T-helper 17 cell (primary cell): ENCODE data around the gene CASP12. TPM values are rescaled to one million over a fixed set of nuclear protein-coding genes. Genes with fewer than 3 reads are reported as not detected.
"Not testable (repeated sequence)": the region's sequence is repeated elsewhere in the genome, so short reads cannot be mapped to it uniquely, and the experiment has no call there.

Source experiments
- ATAC-seq: fragments of 150-1000 bp; cut with Tn5 transposase; 2 replicates; pipeline ENCODE4 v1.10.0; 2021; ENCODE audit warnings: mild to moderate bottlenecking, moderate library complexity
- DNase-seq, 3 donors: peaks; one replicate each; pipeline versions ENCODE4 v3.0.0 to v3.0.0-alpha.2; 2020 to 2021
- H3K9me3 ChIP-seq: one replicate; pipeline ENCODE4 v1.7.0; 2013; ENCODE audit warnings: low read length, mild to moderate bottlenecking; ENCODE audit not compliant: control insufficient read depth, poor library complexity, severe bottlenecking
- H3K27ac Mint-ChIP-seq: one replicate; pipeline ENCODE4 v1.8.0; 2022; ENCODE audit warnings: mild to moderate bottlenecking, moderate library complexity, mixed read lengths
- H3K27me3 Mint-ChIP-seq: one replicate; pipeline ENCODE4 v1.8.0; 2022; ENCODE audit warnings: mixed read lengths
- H3K36me3 Mint-ChIP-seq: one replicate; pipeline ENCODE4 v1.8.0; 2022; ENCODE audit warnings: low read depth, mixed read lengths
- H3K4me1 Mint-ChIP-seq: one replicate; pipeline ENCODE4 v1.8.0; 2022; ENCODE audit warnings: mild to moderate bottlenecking, mixed read lengths
- H3K4me3 Mint-ChIP-seq: one replicate; pipeline ENCODE4 v1.8.0; 2022; ENCODE audit warnings: mild to moderate bottlenecking, moderate library complexity, mixed read lengths
- total RNA-seq, 4 donors: library from RNA in 2 of 4; stranded (reverse) in 2 of 4; gene quantifications; one replicate each; pipeline ENCODE4 v1.2.3 and lab custom pipeline; 2022 to 2026

Gene CASP12
- total RNA-seq (not detected), total RNA-seq (lab: John Stamatoyannopoulos, UW) (0.23 to 0.46 reads per million in 2 donors)

GRCh38 chr11:104897891-104898684, at the start of gene CASP12:
CASP12 (minus strand) TSS chr11:104898460.
- H3K4me1 Mint-ChIP-seq: peaks cover 23% of the 10 kb centered on the region
- DNase-seq (no peak), ATAC-seq (peak; percentile 74)
- H3K27ac Mint-ChIP-seq: peak within 1 kb of the TSS; percentile 72
- H3K36me3 Mint-ChIP-seq: no peaks in the 10 kb centered on the region
- no peaks in the 10 kb centered on the region for H3K9me3 ChIP-seq
- no peaks in the 10 kb centered on the region for H3K27me3 Mint-ChIP-seq
- H3K4me3 Mint-ChIP-seq: peak within 1 kb of the TSS; percentile 79

- no peaks in the 10 kb centered on the region for H3K9me3 ChIP-seq
- H3K27me3 Mint-ChIP-seq: no peaks in the 10 kb centered on the region
- no peak for DNase-seq
- H3K4me3 Mint-ChIP-seq: no peak overlapping the region
- ATAC-seq: peak; percentile 86
- no peak overlapping the region for H3K27ac Mint-ChIP-seq
- H3K4me1 Mint-ChIP-seq: peaks cover 15% of the 10 kb centered on the region
- peaks cover 30% of the 10 kb centered on the region for H3K36me3 Mint-ChIP-seq
Measured at GRCh38 chr11:104946907-104947306, 48.6 kb upstream of the CASP12 start.

GRCh38 chr11:104944076-104944475, 45.8 kb upstream of the CASP12 start:
- Mint-ChIP-seq H3K27ac (no peak overlapping the region), H3K4me1 (peaks cover 13% of the 10 kb centered on the region)
- DNase-seq: no peak

DNA sequence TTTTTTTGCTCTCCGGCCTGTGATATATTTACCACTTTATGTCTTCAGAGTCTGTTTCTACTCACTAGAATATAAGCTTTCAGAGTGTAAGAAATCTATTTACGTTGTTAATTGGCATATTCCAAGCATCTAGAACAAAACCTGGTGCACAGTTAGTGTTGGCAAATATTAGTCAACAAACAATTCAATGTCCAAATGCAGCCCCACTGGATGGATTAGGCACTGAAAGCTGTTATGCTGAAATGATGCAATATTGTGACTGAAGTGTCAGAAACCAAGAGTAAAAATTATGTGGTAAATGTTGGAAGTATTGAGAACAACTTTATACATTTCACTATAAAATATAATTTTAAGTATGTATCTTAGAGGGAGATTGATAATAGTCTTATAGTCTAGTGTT, 45.3 kb upstream of the CASP12 start:
- H3K27me3 Mint-ChIP-seq: no peaks in the 10 kb centered on the region
- no peak overlapping the region for H3K4me3 Mint-ChIP-seq
- no peaks in the 10 kb centered on the region for H3K9me3 ChIP-seq
- ATAC-seq: no peak
- H3K27ac Mint-ChIP-seq: peak overlapping the region; percentile 6
- peaks cover 13% of the 10 kb centered on the region for H3K4me1 Mint-ChIP-seq
- no peak for DNase-seq
- H3K36me3 Mint-ChIP-seq: peaks cover 21% of the 10 kb centered on the region

More at GRCh38 chr11:104944076-104944475, 45.8 kb upstream of the CASP12 start:
- H3K4me3 Mint-ChIP-seq: no peak overlapping the region
- no peaks in the 10 kb centered on the region for H3K9me3 ChIP-seq
- H3K27me3 Mint-ChIP-seq: no peaks in the 10 kb centered on the region
- ATAC-seq: no peak
- peaks cover 21% of the 10 kb centered on the region for H3K36me3 Mint-ChIP-seq

DNA sequence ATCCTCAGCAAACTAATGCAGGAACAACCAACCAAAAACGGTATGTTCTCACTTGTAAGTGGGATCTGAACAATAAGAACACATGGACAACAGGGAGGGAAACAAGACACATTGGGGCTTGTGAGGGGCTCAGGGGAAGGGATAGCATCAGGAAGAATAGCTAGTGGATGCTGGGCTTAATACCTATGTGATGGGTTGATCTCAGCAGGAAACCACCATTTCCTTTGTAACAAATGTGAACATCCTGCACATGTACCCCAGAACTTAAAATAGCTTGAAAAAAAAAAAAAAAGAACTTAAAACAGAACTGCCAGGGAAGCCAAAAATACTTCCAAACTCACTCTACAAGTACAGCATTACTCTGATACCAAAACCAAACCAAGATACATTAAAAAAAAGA, 36.3 kb upstream of the CASP12 start:
- Mint-ChIP-seq H3K27ac (peak overlapping the region; percentile 24), H3K4me3 (peak overlapping the region; percentile 73), H3K36me3 (no peaks in the 10 kb centered on the region), H3K4me1 (peaks cover 14% of the 10 kb centered on the region), H3K27me3 (no peaks in the 10 kb centered on the region)
- DNase-seq (no peak), ATAC-seq (peak; percentile 70)
- H3K9me3 ChIP-seq: no peaks in the 10 kb centered on the region

DNA sequence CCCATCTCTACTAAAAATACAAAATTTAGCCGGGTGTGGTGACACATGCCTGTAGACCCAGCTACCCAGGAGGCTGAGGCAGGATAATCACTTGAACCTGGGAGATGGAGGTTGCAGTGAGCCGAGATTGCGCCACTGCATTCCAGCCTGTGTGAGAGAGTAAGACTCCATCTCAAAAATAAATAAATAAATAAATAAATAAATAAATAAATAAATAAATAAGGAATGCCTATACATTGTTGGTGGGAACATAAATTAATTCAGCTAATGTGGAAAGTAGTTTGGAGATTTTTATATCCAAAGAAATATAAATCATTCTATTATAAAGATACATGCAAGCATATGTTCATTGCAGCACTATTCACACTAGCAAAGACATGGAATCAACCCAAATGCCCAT, 35.8 kb upstream of the CASP12 start:
- not testable (repeated sequence) for H3K27ac Mint-ChIP-seq, ATAC-seq, H3K9me3 ChIP-seq, H3K36me3 Mint-ChIP-seq, DNase-seq, H3K27me3 Mint-ChIP-seq
- peaks cover 14% of the 10 kb centered on the region for H3K4me1 Mint-ChIP-seq
- peak overlapping the region; percentile 73 for H3K4me3 Mint-ChIP-seq

- no peak overlapping the region for H3K27ac Mint-ChIP-seq
- no peak overlapping the region for H3K4me3 Mint-ChIP-seq
- peaks cover 6% of the 10 kb centered on the region for H3K36me3 Mint-ChIP-seq
- H3K9me3 ChIP-seq: no peaks in the 10 kb centered on the region
- no peak for ATAC-seq
- no peaks in the 10 kb centered on the region for H3K27me3 Mint-ChIP-seq
- H3K4me1 Mint-ChIP-seq: no peaks in the 10 kb centered on the region
- no peak for DNase-seq
Measured at GRCh38 chr11:104928811-104929210, 30.6 kb upstream of the CASP12 start.

GRCh38 chr11:104926771-104927611, 28.7 kb upstream of the CASP12 start:
- Mint-ChIP-seq H3K4me1 (no peaks in the 10 kb centered on the region), H3K27me3 (no peaks in the 10 kb centered on the region), H3K36me3 (peaks cover 6% of the 10 kb centered on the region), H3K4me3 (no peak overlapping the region), H3K27ac (no peak overlapping the region)
- DNase-seq: no peak
- H3K9me3 ChIP-seq: no peaks in the 10 kb centered on the region
- ATAC-seq: no peak

DNA sequence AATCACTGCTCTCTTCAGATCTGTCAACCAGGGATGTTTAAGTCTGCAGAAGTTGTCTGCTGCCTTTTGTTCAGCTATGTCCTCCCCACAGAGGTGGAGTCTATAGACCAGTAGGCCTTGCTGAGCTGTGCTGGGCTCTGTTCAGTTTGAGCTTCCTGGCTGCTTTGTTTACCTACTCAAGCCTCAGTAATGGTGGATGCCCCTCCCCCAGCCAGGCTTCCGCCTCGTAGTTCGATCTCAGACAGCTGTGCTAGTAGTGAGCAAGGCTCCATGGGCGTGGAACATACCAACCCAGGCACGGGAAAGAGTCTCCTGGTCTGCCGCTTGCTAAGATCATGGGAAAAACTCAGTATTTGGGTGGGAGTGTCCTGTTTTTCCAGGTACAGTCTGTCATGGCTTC, 27.6 kb upstream of the CASP12 start:
- H3K36me3 Mint-ChIP-seq: peaks cover 6% of the 10 kb centered on the region
- H3K27ac Mint-ChIP-seq: no peak overlapping the region
- H3K4me1 Mint-ChIP-seq: peaks cover 2% of the 10 kb centered on the region
- DNase-seq (no peak), ATAC-seq (no peak)
- no peak overlapping the region for H3K4me3 Mint-ChIP-seq
- no peaks in the 10 kb centered on the region for H3K27me3 Mint-ChIP-seq
- no peaks in the 10 kb centered on the region for H3K9me3 ChIP-seq

DNA sequence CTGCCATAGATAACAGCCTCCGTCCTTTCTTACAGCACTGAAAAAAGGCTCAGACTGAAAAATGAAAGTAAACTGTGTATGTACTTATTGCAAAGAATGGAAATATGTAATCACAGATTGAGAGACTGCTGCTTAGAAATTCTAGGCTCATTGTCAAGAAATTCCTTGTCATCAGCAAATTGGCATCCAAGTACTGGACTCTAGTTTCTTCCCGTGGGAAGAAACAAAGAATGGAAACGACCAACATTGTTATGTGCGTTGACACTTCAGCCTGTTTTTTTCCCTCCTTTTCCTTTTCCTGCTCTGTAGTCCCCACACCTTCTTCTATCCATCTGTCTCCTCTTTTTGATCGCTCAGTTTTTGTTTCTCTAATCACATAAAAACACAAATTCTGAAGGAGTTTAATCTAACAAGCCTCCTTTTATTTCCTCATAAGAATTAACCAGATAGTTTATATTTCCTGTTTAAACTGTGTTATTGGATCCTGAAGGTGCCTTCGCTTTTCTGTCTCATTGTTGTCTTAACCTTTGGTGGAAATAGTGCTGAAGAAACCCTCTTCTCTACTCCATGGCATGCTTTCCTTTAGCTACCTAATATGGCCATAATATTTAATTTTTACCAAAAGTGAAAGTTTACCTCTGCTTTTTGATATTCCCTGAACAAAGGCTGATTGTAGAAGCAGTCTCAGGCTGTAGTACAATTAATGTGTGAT, 20.0 kb upstream of the CASP12 start:
- peak overlapping the region; percentile 99 for H3K4me3 Mint-ChIP-seq
- H3K36me3 Mint-ChIP-seq: peaks cover 11% of the 10 kb centered on the region
- H3K27ac Mint-ChIP-seq: peak overlapping the region; percentile 98
- H3K4me1 Mint-ChIP-seq: peaks cover 53% of the 10 kb centered on the region
- DNase-seq: no peak
- ATAC-seq: peak; percentile 80
- H3K27me3 Mint-ChIP-seq: no peaks in the 10 kb centered on the region
- H3K9me3 ChIP-seq: no peaks in the 10 kb centered on the region

DNA sequence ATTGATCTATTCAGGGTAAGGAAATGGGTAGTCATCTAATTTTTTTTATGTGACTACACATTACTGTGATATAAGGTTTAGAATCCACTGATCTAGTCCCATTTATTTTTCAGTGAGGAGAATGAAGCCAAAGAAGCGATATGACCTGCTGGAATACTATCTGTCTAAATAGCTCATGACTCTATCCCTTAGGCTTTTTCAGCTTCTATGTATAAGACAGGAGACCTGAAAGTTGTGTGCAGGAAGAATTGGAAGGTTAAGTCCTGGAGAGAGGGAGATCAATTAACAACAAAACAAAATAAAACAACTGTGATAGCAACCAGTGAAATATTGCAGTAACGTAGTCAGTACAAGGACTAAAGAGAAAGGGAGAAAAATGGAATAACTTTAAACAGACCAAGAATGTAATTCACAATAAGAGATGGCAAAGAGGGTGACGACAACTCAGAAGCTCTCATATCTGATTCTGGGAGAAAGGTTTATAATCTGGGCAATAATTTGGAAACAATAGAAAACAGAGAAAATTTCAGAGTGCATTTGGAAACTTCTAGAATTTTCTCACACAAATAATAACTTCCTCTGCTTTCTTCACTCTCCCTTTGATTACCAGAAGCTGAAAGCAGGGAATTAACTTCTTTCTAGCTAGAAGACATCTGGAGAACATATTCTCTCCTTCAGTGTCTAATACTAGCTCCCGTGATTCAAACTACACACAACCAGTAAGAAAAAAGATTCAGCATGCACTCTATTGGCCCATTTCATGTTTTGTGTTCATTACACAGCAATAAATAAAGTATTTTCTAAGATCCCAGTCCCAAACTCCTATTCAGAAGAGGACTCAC, 19.2 kb upstream of the CASP12 start:
- DNase-seq (no peak), ATAC-seq (peak; percentile 53)
- H3K9me3 ChIP-seq: no peaks in the 10 kb centered on the region
- Mint-ChIP-seq H3K4me1 (peaks cover 58% of the 10 kb centered on the region), H3K27ac (peak overlapping the region; percentile 98), H3K36me3 (peaks cover 13% of the 10 kb centered on the region), H3K4me3 (peak overlapping the region; percentile 99), H3K27me3 (no peaks in the 10 kb centered on the region)

DNA sequence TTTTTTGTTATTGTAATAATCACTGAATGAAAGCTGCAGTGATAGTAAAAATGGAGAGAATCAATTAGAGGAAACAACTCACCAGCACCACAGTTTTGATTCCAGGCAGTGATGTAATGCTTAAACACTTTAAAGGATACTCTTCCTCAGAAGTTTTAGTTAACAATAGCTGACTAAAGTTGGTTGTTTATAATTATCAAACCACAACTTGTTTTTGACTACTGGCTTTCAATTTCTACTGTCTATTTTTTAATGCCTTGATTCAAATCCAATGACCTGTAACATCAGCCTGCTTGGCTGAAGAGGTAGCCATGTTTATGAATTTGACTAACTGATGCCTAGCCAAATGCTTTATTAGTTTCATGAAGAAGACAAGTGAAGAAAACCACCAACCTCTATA, 18.2 kb upstream of the CASP12 start:
- H3K9me3 ChIP-seq: no peaks in the 10 kb centered on the region
- Mint-ChIP-seq H3K4me3 (peak overlapping the region; percentile 99), H3K27ac (peak overlapping the region; percentile 98), H3K4me1 (peaks cover 64% of the 10 kb centered on the region), H3K27me3 (no peaks in the 10 kb centered on the region), H3K36me3 (peaks cover 13% of the 10 kb centered on the region)
- ATAC-seq (peak; percentile 29), DNase-seq (no peak)
